T-cell (primary cell): Measurements from ENCODE around the gene PLEK. TPM values are rescaled to one million over a fixed set of nuclear protein-coding genes. Genes with fewer than 3 reads are reported as not detected.

Experiments
- ATAC-seq, 4 experiments: fragments of 200-7000 bp in 3 of 4; fragments of 150-1000 bp in 1 of 4; cut with Tn5 transposase; replicated peaks in 1 of 4; 1 replicate in 3 of 4; 2 replicates in 1 of 4; pipeline ENCODE4 v1.10.0; 2021; ENCODE audit warnings: moderate library complexity in 3 of 4, mild to moderate bottlenecking in 2 of 4, moderate number of reproducible peaks in 1 of 4
- CTCF ChIA-PET, 2 donors: fragments of 300-600 bp; sonication (Branson Sonifier 250); formaldehyde crosslinking; loops; one replicate each; lab custom pipeline; 2022; ENCODE audit warnings: antibody characterized with exemption in 2 of 2; lab: Charles Lee
- POLR2A ChIA-PET, 2 donors: fragments of 300-600 bp; sonication (Branson Sonifier 250); formaldehyde crosslinking; loops; one replicate each; lab custom pipeline; 2022; ENCODE audit warnings: antibody characterized with exemption in 2 of 2; lab: Charles Lee
- DNase-seq, 35 experiments: peaks; one replicate each; pipeline versions ENCODE4 v3.0.0 to v3.0.0-alpha.2; 2013 to 2023
- H3K27ac ChIP-seq: one replicate; pipeline ENCODE4 v1.5.1; 2013; ENCODE audit warnings: low read length
- H3K27me3 ChIP-seq, 2 experiments: replicated peaks in 1 of 2; 1 replicate in 1 of 2; 2 replicates in 1 of 2; pipeline versions ENCODE4 v1.6.1 to v1.7.0; 2013; ENCODE audit warnings: low read length in 1 of 2, mixed read lengths in 1 of 2; ENCODE audit not compliant: control insufficient read depth in 2 of 2, insufficient read depth in 2 of 2; ENCODE audit errors: extremely low read depth in 1 of 2
- H3K36me3 ChIP-seq, 2 donors: 1 replicate in 1 of 2; 2 replicates in 1 of 2; pipeline versions ENCODE4 v1.6.1 to v1.7.0; 2013; ENCODE audit warnings: low read length in 1 of 2; ENCODE audit not compliant: control insufficient read depth in 2 of 2, insufficient read depth in 1 of 2; ENCODE audit errors: extremely low read depth in 1 of 2
- H3K4me1 ChIP-seq, 2 experiments: 1 replicate in 1 of 2; 2 replicates in 1 of 2; pipeline versions ENCODE4 v1.6.1 to v1.7.0; 2013; ENCODE audit warnings: low read length in 2 of 2, mixed read lengths in 1 of 2; ENCODE audit not compliant: insufficient read depth in 2 of 2, control insufficient read depth in 1 of 2; ENCODE audit errors: extremely low read depth in 1 of 2
- H3K4me3 ChIP-seq, 2 donors: 1 replicate in 1 of 2; 2 replicates in 1 of 2; pipeline versions ENCODE4 v1.5.1 to v1.7.0; 2013; ENCODE audit warnings: mild to moderate bottlenecking in 2 of 2, low read length in 1 of 2, moderate library complexity in 1 of 2; ENCODE audit not compliant: control insufficient read depth in 1 of 2; ENCODE audit errors: extremely low read depth in 1 of 2
- H3K9me3 ChIP-seq: 2 replicates; pipeline ENCODE4 v1.7.0; 2013
- H3K27ac Mint-ChIP-seq, 2 donors: one replicate each; pipeline ENCODE4 v1.8.0; 2020 to 2021; ENCODE audit warnings: mild to moderate bottlenecking in 2 of 2, mixed read lengths in 2 of 2
- H3K27me3 Mint-ChIP-seq, 2 donors: one replicate each; pipeline ENCODE4 v1.8.0; 2021 to 2022; ENCODE audit warnings: mixed read lengths in 2 of 2
- H3K36me3 Mint-ChIP-seq: one replicate; pipeline ENCODE4 v1.8.0; 2021; ENCODE audit warnings: mixed read lengths
- H3K4me1 Mint-ChIP-seq, 3 donors: one replicate each; pipeline ENCODE4 v1.8.0; 2020 to 2022; ENCODE audit warnings: mixed read lengths in 3 of 3, mild to moderate bottlenecking in 1 of 3
- H3K4me3 Mint-ChIP-seq, 3 donors: one replicate each; pipeline ENCODE4 v1.8.0; 2020 to 2022; ENCODE audit warnings: mild to moderate bottlenecking in 3 of 3, mixed read lengths in 3 of 3, moderate library complexity in 3 of 3
- H3K9me3 Mint-ChIP-seq, 3 donors: one replicate each; pipeline ENCODE4 v1.8.0; 2020 to 2022; ENCODE audit warnings: mixed read lengths in 3 of 3
- WGBS: methylation state at CpG from one replicate; pipeline ENCODE4 v1.1.5; 2013; ENCODE audit warnings: missing lambda C conversion rate; ENCODE audit not compliant: insufficient coverage; 5-methylcytosine and 5-hydroxymethylcytosine counted together
- total RNA-seq, 35 experiments: library from RNA in 6 of 35; stranded (reverse) in 6 of 35; fragments of 120-200 nt in 1 of 35; gene quantifications; one replicate each; pipeline versions ENCODE4 v1.2.1 to v1.2.4 and lab custom pipeline; 2013 to 2026

The PLEK gene
- total RNA-seq, 5 donors from 2014 or later (not counting 1 experiment from before 2014, with no cell fraction given) = 5.1 to 28.4 (median 13.6) TPM

DNA sequence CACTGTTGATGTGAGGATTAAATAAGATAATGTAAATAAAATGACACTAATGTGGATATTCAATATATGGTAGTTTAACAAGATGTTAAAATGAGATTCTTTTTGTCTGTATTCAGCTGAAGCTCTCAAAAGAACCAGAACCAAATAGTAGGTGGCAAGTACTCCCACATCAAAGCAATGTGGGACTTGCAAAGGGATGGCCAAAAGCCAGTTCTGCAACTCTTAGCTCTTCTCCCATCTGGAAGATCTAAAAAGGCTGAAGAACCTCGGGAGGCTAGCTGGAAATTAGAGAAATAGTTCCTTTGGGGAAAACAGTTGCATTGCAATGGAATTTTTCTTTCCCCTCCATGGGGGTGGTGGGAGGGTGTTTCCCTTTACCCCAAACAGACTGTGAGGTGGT is 53.3 kb downstream of the PLEK start:
- no peaks in the 10 kb centered on the region for H3K9me3 ChIP-seq
- DNase-seq (no peak), ATAC-seq (no peak)
- Mint-ChIP-seq H3K36me3 (no peaks in the 10 kb centered on the region), H3K27ac (no peak overlapping the region), H3K4me3 (no peak overlapping the region), H3K9me3 (no peaks in the 10 kb centered on the region), H3K27me3 (peaks cover 0 to 2% of the 10 kb centered on the region in 2 donors), H3K4me1 (peaks cover 0 to 39% (median 9%) of the 10 kb centered on the region in 3 donors)
- no peaks in the 10 kb centered on the region for H3K36me3 ChIP-seq
- H3K27ac ChIP-seq = no peak overlapping the region
- ChIA-PET CTCF (interaction anchor here (0.6 to 1.4 kb wide), 3 partner anchors 10 to 518 kb away, joined by 3 to 5 read pairs (median 3); no protein-coding TSS in a partner anchor), POLR2A (interaction anchor here in 1 of 2 donors (0.6 kb wide), 1 partner anchor 67 kb away, joined by 3 read pairs; no protein-coding TSS in a partner anchor)
- no CpG with 5 or more reads among the region's 1 CpG for WGBS
- no peaks in the 10 kb centered on the region for H3K27me3 ChIP-seq
- peaks cover 0 to 38% of the 10 kb centered on the region in 2 experiments for H3K4me1 ChIP-seq
- H3K4me3 ChIP-seq = no peak overlapping the region

GRCh38 chr2:68418855-68419254 is 53.8 kb downstream of the PLEK start:
- ATAC-seq (no peak), DNase-seq (no peak)
- Mint-ChIP-seq H3K36me3 (no peaks in the 10 kb centered on the region), H3K4me3 (no peak overlapping the region), H3K27me3 (peaks cover 0 to 2% of the 10 kb centered on the region in 2 donors), H3K27ac (no peak overlapping the region), H3K4me1 (peaks cover 0 to 37% (median 9%) of the 10 kb centered on the region in 3 donors), H3K9me3 (no peaks in the 10 kb centered on the region)
- H3K9me3 ChIP-seq = no peaks in the 10 kb centered on the region
- 84% methylated on average over 2 of the region's 3 CpGs for WGBS
- H3K36me3 ChIP-seq = no peaks in the 10 kb centered on the region
- H3K27me3 ChIP-seq = no peaks in the 10 kb centered on the region
- ChIA-PET POLR2A (no interaction called here), CTCF (interaction anchor here (0.6 to 1.4 kb wide), 3 partner anchors 10 to 517 kb away, joined by 3 to 5 read pairs (median 3); no protein-coding TSS in a partner anchor)
- no peak overlapping the region for H3K4me3 ChIP-seq
- peak overlapping the region; percentile 28 for H3K27ac ChIP-seq
- H3K4me1 ChIP-seq = peaks cover 0 to 34% of the 10 kb centered on the region in 2 experiments

DNA sequence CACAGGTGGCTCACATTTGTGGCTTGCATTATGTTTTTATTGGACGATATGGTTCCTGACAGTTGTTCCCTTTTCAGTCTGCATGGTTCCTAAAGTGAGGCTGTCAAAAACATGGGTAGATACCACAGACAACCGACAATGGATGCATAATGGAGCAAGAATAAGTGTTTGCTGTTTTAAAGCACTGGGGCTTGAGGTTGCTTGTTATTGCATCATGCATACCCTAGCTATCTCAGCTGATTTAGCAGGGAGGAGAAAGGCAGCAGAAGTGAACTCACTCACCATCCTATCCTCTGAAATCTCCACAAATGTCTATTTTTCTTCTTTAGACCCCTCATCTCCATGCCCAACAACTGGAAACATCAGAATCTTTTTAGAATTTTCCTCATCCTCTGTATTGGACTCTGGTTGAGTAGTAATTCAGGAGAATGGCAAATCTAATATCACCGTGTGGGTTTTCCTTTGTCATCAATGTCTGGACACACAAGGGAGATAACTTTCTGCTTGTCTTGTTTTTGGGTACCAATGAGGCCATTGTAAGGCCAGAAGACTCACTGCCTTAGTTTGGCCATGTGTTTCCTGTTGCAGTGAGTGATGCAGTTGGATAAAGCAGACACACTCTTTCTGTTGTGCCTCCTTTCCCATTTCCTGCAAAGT is 55.3 kb downstream of the PLEK start:
- ChIA-PET POLR2A (no interaction called here), CTCF (interaction anchor here in 1 of 2 donors (1.0 kb wide), 1 partner anchor 21 kb away, joined by 3 read pairs; no protein-coding TSS in a partner anchor)
- Mint-ChIP-seq H3K27me3 (peaks cover 0 to 2% of the 10 kb centered on the region in 2 donors), H3K4me3 (no peak overlapping the region), H3K9me3 (no peaks in the 10 kb centered on the region), H3K36me3 (no peaks in the 10 kb centered on the region), H3K27ac (no peak overlapping the region), H3K4me1 (peaks cover 0 to 37% (median 9%) of the 10 kb centered on the region in 3 donors)
- no peaks in the 10 kb centered on the region for H3K36me3 ChIP-seq
- no peak for DNase-seq
- no peak overlapping the region for H3K4me3 ChIP-seq
- no peak for ATAC-seq
- no peaks in the 10 kb centered on the region for H3K27me3 ChIP-seq
- no peak overlapping the region for H3K27ac ChIP-seq
- peaks cover 0 to 40% of the 10 kb centered on the region in 2 experiments for H3K4me1 ChIP-seq
- WGBS = 57% methylated on average over 1 of the region's 3 CpGs
- H3K9me3 ChIP-seq = no peaks in the 10 kb centered on the region

DNA sequence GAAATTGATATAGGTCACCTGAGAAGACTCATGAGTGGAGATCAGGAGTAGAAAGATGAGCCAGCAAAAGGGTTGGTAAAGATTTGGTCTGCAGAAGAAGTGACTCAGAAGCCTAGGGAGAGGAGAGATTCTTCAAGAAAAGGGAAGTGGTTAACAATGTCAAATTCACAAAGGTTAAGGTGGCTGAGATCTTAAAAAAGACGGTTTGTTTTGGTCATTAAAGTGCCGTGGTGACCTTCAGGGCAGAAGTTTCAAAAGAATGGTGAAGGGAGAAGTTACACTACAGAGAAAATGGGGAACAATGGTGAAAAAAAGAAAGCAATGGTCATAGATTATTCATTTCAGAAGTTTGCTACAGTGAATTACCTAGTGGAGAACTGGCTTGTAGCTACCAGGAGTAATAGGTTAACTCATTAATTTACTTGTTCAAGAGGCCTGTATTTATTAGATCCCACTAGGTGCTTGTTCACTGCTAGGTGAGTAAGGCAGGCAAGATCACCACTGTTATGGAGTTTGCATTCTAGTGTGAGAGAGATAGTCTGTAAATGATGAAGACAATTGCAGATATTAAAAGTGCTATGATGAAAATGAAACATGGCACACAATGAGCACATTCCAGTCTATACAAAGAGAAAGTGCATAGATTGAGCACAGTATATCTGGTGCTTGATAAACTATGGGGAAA is 59.0 kb downstream of the PLEK start:
- no peak overlapping the region for H3K4me3 ChIP-seq
- H3K9me3 Mint-ChIP-seq = no peaks in the 10 kb centered on the region
- CTCF ChIA-PET = no interaction called here

GRCh38 chr2:68425503-68425902 is 60.4 kb downstream of the PLEK start:
- Mint-ChIP-seq H3K27ac (no peak overlapping the region), H3K27me3 (no peaks in the 10 kb centered on the region), H3K4me1 (peaks cover 0 to 30% (median 19%) of the 10 kb centered on the region in 3 donors), H3K9me3 (no peaks in the 10 kb centered on the region), H3K4me3 (no peak overlapping the region), H3K36me3 (no peaks in the 10 kb centered on the region)
- no peaks in the 10 kb centered on the region for H3K27me3 ChIP-seq
- DNase-seq (no peak), ATAC-seq (no peak)
- peaks cover 0 to 31% of the 10 kb centered on the region in 2 experiments for H3K4me1 ChIP-seq
- no peaks in the 10 kb centered on the region for H3K36me3 ChIP-seq
- H3K4me3 ChIP-seq = no peak overlapping the region
- WGBS = 78% methylated on average over 2 of the region's 3 CpGs
- ChIA-PET CTCF (interaction anchor here in 1 of 2 donors (2.0 kb wide), 1 partner anchor 16 kb away, joined by 8 read pairs; no protein-coding TSS in a partner anchor), POLR2A (no interaction called here)
- H3K9me3 ChIP-seq = no peaks in the 10 kb centered on the region
- H3K27ac ChIP-seq = no peak overlapping the region

More for the DNA sequence above, 59.0 kb downstream of the PLEK start:
- no peaks in the 10 kb centered on the region for H3K27me3 Mint-ChIP-seq
- DNase-seq (peak in 1 of 35 experiments; percentile 38), ATAC-seq (peak; percentile 52 to 75 (median 62))
- H3K4me1 Mint-ChIP-seq = peaks cover 0 to 35% (median 19%) of the 10 kb centered on the region in 3 donors
- no peak overlapping the region for H3K27ac Mint-ChIP-seq
- Histone ChIP-seq H3K4me1 (peaks cover 0 to 36% of the 10 kb centered on the region in 2 experiments), H3K27me3 (no peaks in the 10 kb centered on the region), H3K9me3 (no peaks in the 10 kb centered on the region), H3K27ac (peak overlapping the region; percentile 59), H3K36me3 (no peaks in the 10 kb centered on the region)
- no peak overlapping the region for H3K4me3 Mint-ChIP-seq
- 0% methylated on average over 2 of the region's 2 CpGs for WGBS
- no peaks in the 10 kb centered on the region for H3K36me3 Mint-ChIP-seq
- POLR2A ChIA-PET = no interaction called here

DNA sequence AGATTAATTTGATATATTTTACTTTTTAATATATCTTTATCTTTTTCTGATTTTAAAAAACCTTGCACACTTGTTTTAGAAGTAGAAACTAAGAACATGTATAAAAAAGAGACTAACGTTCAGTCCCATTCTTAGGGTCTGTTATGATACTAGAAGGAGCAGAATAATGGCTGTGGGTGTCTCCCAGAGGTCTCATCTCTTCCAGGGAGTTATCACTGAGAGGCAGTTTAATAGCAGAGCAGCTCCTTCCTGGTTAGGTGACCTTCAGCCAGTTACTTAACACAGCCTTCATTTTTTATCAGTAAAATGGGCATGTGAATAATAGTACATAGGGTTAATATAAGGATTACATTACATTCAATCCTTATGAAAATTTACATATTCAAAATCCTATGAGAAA is 61.4 kb downstream of the PLEK start:
- Histone ChIP-seq H3K4me1 (peaks cover 0 to 31% of the 10 kb centered on the region in 2 experiments), H3K4me3 (no peak overlapping the region), H3K27me3 (no peaks in the 10 kb centered on the region), H3K27ac (peak overlapping the region; percentile 81), H3K9me3 (no peaks in the 10 kb centered on the region), H3K36me3 (no peaks in the 10 kb centered on the region)
- ChIA-PET CTCF (interaction anchor here (0.6 to 2.0 kb wide), 4 partner anchors 15 to 821 kb away, joined by 3 to 8 read pairs (median 4); no protein-coding TSS in a partner anchor), POLR2A (no interaction called here)
- no peaks in the 10 kb centered on the region for H3K27me3 Mint-ChIP-seq
- ATAC-seq (no peak), DNase-seq (no peak)
- no CpG with 5 or more reads among the region's 1 CpG for WGBS
- H3K4me3 Mint-ChIP-seq = no peak overlapping the region
- H3K4me1 Mint-ChIP-seq = peaks cover 0 to 28% (median 19%) of the 10 kb centered on the region in 3 donors
- H3K36me3 Mint-ChIP-seq = no peaks in the 10 kb centered on the region
- peak overlapping the region in 1 of 2 donors; percentile 95 for H3K27ac Mint-ChIP-seq
- no peaks in the 10 kb centered on the region for H3K9me3 Mint-ChIP-seq
